Stromal cell of bone marrow (primary cell): ENCODE results near the gene CDC14A.
"Not testable (repeated sequence)": the region's sequence is repeated elsewhere in the genome, so short reads cannot be mapped to it uniquely, and the experiment has no call there.

ENCODE experiments used
- DNase-seq: peaks from one replicate; pipeline ENCODE4 v3.0.0-alpha.2; 2012; ENCODE audit warnings: low read depth

The CDC14A gene

DNA sequence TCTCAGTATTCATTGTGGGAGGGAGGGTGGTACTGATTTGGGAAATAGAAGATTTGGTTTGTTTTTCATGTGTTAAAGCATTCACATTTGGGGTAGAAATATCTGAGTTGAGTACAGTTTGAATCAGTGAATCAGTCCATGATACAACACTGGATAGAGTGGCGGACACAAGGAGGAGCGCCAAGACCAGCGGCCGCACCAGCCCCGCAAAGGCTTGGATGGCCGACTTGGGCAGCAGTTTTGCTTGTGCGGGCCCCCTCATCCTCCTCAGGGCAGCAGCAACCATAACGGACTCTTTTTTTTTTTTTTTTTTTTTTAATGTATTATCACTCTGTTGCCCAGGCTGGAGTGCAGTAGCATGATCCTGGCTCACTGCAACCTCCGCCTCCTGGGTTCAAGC is 20.0 kb upstream of the CDC14A start:
- DNase-seq = no peak

DNA sequence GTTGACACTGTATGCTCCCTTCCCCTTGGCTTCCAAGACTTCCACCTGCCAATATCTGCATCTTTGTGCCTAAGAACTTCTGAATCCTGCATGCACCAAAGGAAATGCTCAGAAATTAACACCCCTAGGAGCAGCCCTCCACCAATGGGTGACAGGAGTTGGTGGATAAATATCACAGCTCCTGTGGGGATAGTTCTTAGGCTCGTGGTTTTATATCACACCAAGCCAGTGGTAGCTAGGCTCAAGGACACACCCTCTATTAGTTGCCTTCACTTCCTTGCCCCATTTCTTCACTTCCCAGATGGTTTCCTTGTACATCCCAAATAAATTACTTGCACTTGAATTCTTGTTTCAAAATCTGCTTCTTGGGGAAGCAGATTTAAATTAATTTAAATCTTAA is 16.9 kb upstream of the CDC14A start:
- no peak for DNase-seq

DNA sequence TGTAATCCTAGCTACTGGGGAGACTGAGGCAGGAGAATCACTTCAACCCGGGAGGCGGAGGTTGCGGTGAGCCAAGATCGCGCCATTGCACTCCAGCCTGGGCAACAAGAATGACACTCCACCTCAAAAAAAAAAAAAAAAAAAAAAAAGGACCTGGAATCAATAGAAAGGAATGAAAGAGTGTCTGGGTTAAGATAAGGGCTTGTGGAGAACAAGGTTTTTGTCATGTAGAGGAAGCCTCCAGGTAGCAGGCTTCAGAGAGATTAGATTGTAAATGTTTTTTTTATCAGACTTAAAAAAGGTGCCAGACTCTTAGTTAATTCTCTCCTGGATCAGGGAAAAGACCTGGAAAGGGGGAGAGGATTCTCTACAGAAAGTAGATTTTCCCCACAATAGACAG is 14.4 kb upstream of the CDC14A start:
- DNase-seq = not testable (repeated sequence)

DNA sequence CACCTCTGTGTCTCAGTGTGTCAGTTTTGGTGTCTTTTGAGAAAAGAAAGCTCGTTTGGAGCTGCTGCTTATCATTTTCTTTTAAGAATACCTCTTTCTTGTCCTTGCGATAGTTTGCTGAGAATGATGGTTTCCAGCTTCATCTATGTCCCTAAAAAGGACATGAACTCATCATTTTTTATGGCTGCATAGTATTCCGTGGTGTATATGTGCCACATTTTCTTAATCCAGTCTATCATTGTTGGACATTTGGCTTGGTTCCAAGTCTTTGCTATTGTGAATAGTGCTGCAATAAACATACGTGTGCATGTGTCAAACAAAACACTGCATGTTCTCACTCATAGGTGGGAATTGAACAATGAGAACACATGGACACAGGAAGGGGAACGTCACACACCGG is 12.6 kb upstream of the CDC14A start:
- DNase-seq = not testable (repeated sequence)

DNA sequence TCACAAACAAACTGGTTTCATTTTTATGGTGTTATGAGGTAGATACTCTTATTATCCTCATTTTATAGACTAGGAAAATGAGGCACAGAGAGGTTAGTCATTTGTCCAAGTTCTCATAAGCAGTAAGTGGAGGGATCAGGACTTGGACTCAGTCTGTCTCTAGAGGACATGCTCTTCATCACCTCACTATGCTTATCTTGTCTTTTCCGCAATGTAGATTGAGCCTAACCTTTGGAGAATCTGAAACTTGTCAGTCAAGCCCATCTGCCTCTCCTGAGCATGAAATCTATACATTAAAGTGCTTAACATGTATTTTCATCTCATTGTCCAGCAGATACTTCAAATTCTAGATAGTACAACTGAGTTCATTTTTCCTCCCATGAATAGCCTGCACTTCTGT is 11.8 kb upstream of the CDC14A start:
- no peak for DNase-seq

DNA sequence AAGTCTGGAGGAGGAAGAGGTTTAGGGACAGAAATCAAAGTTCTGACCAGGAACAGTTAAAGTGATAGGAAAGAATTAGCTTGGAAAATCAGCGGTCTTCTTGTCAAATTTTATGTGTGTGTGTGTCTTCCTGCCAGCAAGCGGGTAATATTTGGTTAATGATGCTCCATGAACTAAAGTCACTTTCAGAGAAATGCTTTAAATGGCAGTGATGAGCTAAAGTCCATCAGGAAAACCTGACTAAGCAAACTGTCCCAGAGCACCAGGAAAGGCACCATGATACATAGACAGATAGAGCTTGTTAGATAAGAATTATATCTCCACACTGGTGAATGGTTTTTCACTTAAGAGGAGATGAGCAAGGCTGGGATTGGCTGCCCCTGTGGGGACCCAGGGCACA is 10.0 kb upstream of the CDC14A start:
- no peak for DNase-seq

DNA sequence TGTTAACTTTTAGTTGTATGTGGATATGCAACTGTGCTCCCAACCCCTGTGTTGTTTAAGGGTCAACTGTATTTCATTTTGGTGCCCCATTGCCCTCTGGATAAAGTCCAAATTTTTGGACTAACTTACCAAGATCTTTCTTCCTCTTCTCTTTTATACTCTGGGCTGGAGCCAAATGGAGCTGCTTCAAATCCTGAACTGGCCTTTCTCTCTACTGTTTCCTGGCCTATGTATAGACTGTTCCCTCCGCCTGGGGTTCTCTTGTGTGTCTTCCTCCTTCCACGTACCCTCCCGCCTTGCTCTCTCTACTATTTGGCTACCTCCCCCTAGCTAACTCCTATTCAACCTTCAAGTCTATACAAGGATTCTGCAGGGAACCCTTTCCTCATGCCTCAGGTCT is 8.4 kb upstream of the CDC14A start:
- DNase-seq = no peak

DNA sequence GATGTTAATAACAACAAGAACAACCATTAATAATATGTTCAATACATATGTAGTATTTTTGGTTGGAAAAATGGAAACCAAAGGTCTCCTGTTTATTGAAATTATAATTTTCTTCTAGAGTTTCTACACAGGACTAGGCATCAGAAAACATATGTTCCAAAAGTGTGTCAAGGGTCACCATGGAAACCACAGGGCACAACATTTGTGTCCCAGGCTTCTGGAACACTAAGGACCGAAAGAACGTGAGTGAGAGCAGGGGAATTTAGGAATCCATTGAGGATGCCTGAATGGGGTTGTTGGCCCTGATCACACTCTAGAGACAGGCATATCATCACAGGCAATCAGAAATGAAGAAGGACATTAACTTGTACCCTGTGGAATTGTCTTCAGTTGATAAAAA is 7.5 kb upstream of the CDC14A start:
- no peak for DNase-seq

DNA sequence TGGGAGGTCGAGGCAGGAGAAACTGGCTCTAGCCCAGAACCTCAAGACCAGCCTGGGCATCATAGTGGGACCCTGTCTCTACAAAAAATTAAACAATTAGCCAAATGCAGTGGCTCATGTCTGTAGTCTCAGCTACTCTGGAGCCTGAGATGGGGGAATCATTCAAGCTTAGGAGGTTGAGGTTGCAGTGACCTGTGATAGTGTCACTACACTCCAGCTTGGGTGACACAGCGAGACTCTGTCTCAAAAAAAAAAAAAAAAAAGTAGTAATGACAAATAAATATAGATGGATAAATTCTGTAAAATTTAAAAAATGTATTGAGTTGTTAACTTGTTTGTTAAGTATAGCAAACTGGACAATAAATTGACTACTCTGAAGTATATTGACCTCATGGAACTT is 5.9 kb upstream of the CDC14A start:
- DNase-seq = no peak

DNA sequence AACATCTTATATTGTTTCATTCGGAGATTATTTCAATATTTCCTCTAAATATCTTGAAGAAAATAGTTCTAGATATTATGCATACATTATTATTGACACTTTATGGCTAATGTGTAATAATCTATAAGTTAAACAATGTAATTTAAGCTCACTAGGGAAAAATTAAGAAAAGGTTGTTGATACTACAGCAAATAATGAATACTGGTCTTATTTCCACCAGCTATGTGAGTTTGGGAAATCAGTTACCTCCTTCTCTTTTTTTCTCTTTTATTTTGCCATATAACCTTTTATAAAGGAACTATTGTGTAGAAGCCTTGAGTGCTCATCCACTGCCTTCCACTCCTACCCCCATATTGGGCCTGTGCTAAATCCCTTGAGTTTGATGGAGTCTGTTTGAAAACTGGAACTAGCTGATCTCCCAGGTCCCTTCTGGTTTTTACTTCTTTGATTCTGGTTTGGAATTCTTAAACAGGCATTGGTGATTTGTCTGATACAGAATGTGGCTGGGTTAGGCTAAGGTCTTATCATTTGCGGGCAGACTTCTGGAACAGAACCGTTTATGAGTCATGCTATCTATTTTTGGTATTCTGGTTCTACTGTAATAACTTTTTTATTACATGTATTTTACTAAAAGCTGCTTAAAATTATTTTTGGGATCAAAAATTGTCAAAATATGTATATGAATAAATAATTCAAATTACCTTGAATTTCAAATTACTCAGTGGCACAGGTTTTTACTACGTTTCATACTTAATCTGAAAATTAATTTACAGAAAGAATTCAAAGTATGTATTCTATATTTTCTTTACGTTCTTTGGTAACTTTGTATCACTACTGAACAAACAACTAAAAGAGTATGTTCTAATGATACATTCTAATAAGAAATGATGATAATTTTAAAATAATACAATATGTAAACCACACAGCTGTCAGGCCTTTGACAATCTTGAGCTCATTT is 5.0 kb upstream of the CDC14A start:
- DNase-seq = no peak

DNA sequence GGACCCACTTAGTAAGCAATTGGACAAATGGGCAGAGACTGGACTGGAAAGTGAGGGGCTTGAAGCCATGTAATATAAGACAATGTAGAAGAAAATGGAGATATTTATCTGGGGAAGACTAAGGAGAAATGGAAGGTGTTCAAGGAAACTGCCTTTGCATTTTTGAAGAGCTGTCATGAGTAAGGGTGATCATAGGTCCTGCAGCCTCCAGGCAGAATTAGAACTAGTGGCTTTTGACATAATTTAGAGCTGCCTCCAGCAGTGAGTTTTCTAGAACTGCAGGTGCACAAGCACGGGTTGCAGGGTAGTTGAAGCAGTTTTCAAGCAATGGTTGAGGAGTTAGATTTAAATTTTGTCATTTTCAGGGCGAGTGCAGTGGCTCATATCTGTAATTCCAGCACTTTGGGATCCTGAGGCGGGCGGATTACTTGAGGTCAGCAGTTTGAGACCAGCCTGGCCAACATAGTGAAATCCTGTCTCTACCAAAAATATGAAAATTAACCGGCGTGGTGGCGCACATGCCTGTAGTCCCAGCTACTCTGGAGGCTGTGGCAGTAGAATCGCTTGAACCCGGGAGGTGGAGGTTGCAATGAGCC is 3.7 kb upstream of the CDC14A start:
- no peak for DNase-seq

DNA sequence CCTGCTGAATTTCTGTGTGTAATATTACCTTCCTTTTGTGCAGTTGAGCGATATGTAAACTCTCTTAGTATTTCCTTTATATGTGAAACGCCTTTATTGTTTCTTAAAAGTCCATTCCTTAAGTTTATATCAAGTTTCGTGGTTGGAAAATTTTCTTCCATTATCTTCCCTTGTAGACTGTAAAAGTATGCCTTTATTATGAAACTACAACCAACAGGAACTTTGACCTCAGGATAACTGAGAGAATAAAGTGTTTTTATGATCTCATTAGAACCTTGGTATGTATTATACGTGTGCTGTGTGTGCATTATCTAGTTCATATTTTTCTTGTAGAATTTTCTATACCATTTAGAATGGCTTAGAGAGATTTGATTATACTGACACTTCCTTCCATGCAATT is 3.1 kb upstream of the CDC14A start:
- DNase-seq = no peak

DNA sequence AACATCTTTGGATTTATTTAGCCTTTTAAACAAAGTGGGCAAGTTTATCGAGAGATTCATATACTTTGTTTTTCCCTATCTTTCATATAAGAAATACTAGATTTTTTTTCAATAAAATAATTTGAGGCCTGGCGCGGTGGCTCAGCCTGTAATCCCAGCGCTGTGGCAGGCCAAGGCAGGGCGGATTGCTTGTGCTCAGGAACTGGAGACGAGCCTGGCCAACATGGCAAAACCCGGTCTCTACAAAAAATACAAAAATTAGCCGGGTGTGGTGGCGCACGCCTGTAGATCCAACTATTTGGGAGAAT is 1.6 kb upstream of the CDC14A start:
- no peak for DNase-seq

DNA sequence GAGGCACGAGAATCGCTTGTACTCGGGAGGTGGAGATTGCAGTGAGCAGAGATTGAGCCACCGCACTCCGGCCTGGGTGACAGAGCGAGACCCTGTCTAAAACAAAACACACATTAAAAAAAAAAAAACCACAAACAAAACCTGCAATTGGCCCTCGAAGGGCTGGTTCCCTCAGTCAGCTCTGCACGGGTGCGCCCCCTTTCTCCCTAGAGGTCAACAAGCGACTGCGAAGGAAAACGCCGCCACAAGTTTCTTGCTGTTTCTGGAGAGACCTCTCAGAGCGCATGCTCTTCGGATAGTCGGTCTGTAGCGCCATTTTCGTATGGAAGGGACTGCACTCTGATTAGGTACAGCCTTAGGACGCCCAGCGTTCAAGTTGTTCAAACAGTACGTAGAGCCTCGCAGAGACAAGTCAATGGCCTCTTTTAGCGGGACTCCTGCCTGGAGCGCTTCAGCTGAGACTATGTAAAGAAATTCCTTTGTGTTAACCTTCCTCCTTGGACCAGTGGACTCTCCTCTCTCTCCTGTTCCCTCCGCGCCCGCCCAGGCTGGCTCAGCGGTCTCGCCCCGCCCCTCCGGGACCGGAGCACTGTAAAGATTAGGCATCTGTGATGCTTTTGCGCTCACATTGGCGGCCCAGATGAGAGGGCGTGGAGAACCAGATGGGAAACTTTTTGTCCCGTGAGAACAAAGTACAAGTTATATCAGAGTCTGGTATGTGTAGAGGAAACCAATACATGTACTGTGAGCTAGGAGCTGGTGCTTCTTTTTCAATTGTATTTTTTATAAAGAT is 1.0 kb upstream of the CDC14A start:
- peak; percentile 82 for DNase-seq

DNA sequence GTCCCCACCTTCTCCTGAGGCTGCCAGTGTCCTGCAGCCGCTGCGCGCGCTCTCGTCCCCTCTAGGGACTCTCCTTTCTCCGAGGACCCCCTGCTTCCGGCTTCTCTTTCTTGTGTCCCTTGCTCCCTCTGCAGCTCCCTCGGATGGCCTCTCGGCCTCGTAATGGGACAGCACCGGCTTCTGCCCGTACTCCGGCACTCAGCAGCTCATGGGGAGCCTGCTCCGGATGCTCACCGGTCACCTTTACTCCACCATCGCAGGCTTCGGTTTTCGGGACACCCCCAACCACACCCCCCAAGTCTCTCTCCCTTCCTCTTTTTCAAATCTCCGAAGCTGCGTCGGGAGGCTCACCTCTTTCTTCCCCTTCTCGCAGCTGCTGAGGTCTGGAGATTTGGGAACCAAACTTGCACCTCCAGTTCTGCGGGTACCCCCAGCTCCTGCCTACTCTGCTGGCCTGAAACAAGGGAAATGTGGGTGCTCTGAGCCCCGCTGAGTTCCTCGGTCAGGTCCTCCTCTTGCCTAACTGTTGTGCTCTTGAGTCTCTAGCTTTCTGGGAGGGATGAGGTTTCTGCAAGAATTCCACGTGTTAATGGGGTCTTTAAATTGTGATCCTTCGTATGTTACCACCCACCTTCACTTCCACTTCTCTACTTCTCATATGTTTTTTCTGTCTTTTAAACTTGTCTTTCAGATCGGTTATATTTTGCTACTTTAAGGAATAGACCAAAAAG is 930 bp downstream of the CDC14A start:
- no peak for DNase-seq

DNA sequence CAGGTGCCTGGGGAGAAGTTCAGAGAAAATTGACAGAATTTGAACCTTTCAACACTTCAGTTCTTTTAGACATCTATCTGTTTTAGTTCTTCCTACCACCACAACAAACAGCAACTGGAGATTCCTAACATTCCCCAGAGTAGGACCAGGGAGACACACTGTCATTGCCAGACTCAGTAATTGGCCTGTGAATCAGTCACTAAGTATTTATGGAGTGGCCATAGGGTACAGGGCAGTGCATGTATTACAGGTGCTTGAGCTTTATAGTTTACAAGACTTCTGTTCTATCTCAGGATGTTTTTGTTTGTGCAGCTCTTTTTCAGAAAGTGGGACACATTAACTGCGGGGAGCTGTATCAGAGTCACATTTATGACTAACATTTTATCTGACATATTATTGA is 1.7 kb downstream of the CDC14A start:
- DNase-seq = no peak

DNA sequence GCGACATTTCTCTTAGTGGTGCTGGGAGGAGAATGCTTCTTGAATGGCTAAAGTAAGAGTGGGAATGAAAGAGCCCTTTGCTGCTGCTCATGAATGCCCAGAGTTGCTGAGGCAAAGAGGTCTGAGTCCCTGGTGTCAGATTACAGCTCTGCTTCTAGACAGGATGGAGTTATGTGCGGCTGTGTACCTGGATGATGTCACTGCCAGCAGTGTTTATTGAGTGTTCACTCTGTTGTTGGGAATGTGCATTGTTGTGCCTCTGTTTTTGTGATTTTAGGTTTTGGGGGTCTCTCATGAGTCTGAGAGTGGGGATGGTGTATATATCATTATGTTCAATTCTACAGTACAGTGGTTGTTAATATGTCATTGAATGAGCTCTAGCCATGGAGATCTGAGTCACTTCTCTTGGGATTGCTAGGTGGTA is 2.7 kb downstream of the CDC14A start:
- no peak for DNase-seq

DNA sequence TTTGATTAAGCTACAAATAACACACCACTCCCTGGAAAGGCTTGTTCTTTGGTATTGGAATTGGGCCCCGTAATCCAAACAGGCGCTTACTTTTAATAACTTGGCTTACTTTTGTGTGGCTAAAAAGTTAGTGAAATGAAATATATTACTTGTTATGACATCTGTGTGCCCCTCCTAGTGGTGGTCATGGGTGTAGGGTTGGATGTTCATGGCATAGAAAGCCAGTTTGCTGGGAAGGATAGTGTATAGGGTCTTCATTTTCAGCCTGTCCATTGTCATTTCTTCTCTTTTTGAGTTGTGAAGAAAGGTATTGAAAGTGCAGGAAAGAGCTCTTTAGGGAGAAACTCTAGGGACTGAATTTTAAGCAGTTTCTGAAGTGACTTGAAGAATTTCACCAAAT is 5.9 kb downstream of the CDC14A start:
- DNase-seq = no peak

DNA sequence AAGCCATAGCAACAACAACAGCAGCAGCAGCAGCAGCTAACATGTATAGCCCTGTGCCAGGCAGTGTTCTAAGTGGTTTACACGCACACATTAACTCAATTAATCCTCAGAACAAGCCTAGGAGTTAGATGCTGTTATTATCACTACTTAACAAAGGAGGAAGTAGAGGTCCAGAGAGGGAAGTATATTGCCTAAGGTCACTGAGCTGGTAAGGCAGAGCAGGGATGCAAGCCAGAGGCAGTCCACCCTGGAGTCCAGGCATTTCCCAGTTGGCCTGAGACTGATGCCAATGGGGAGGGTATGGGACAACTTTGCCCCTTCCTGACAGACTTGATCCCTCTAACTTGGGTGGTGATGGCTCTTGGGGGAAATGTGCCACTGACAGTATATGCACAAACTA is 6.8 kb downstream of the CDC14A start:
- DNase-seq = no peak

DNA sequence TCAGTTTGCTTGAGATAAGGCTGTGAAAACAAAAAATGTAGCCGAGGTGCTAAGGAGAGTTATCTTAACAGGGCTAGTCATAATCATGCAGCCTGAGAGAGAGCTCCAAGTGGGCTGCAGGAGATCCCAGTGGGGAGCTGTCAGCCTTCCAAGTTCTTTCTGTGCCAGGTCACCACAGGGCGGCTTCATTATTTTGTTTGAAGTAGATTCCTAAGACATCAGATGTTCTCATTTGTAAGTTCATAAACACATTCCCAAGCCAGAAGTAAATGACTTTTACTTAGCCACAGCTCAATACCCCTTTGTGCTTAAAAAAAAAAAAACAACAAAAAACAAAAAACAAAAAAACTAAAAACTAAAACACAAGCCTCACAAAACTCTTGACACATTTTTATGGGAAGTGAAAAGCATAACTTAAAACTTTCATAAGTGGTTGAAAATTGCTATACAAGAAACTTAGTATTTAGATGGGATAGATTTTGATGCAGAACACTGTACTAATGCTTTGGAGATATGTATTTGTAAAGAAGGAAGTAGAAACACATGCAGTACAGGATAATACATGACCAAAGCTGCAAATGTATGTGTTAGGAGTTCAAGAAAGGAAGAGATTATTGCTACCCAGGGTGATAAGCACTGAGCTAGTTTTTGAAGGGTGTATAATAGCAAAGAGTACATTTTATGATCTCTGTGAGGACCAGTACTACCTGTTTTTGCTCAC is 8.6 kb downstream of the CDC14A start:
- DNase-seq = no peak

DNA sequence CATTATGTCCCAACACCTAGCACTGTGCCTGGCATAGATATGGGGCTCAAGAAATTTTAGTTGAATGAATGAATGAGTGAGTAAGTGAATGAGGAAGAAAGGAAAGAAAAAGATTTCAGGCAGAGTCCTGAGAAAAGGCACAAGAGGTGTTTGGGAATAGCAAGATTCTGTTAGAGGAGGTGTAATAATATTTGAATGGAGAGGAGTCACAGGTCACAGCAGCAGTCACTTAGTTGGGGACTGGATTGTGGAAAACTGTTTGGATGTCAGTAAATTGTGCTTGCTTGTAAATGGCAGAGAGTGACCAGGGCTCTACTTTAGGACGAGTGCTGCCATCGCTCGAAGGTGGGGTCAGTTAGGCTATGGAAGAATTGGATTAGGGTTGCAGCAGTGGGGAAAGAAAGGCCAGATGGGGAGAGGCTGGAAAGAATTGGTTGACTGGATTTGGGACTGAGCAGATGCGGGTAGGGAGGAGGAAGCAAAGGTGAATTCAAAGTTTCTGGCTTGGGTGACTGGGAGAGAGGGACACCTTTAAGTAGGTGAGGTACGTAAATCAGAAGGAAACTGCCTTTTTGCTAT is 9.3 kb downstream of the CDC14A start:
- DNase-seq = no peak
